Neural crest cell (in vitro differentiated cells): ENCODE measurements around the gene DLG4. TPM values are rescaled to one million over a fixed set of nuclear protein-coding genes. Genes with fewer than 3 reads are reported as not detected.
A peak's percentile ranks its signal among the peaks of the same experiment; 100 is the strongest.

ENCODE experiments used
- DNase-seq: peaks from one replicate; pipeline ENCODE4 v3.0.0; 2021; ENCODE audit warnings: low read depth, mixed read lengths, low spot score
- H3K27ac Mint-ChIP-seq: one replicate; pipeline ENCODE4 v1.8.0; 2021; ENCODE audit warnings: mild to moderate bottlenecking, mixed read lengths; ENCODE audit not compliant: unreplicated experiment
- H3K27me3 Mint-ChIP-seq: 2 replicates; pipeline ENCODE4 v1.8.0; 2021; ENCODE audit warnings: low read depth, mild to moderate bottlenecking, mixed read lengths
- H3K36me3 Mint-ChIP-seq: 2 replicates; pipeline ENCODE4 v1.8.0; 2021; ENCODE audit warnings: low read depth, mild to moderate bottlenecking, mixed read lengths
- H3K4me1 Mint-ChIP-seq: 2 replicates; pipeline ENCODE4 v1.8.0; 2021; ENCODE audit warnings: mixed read lengths
- H3K4me3 Mint-ChIP-seq: one replicate; pipeline ENCODE4 v1.8.0; 2021; ENCODE audit warnings: mild to moderate bottlenecking, mixed read lengths
- H3K9me3 Mint-ChIP-seq: 2 replicates; pipeline ENCODE4 v1.8.0; 2021; ENCODE audit warnings: mixed read lengths
- total RNA-seq: library from RNA; stranded (reverse); gene quantifications from 2 replicates; pipeline ENCODE4 v1.2.1, GENCODE V29; 2021
- TF ChIP-seq, protein P1 (sequence below): fragments of 200-600 bp; sonication (generic); conservative IDR thresholded peaks from 2 replicates; pipeline ENCODE4 v1.5.0; 2021; ENCODE audit warnings: antibody characterized with exemption, mild to moderate bottlenecking

DLG4 gene
- total RNA-seq, 1 donor from 2014 or later, result 51.4 TPM

DNA sequence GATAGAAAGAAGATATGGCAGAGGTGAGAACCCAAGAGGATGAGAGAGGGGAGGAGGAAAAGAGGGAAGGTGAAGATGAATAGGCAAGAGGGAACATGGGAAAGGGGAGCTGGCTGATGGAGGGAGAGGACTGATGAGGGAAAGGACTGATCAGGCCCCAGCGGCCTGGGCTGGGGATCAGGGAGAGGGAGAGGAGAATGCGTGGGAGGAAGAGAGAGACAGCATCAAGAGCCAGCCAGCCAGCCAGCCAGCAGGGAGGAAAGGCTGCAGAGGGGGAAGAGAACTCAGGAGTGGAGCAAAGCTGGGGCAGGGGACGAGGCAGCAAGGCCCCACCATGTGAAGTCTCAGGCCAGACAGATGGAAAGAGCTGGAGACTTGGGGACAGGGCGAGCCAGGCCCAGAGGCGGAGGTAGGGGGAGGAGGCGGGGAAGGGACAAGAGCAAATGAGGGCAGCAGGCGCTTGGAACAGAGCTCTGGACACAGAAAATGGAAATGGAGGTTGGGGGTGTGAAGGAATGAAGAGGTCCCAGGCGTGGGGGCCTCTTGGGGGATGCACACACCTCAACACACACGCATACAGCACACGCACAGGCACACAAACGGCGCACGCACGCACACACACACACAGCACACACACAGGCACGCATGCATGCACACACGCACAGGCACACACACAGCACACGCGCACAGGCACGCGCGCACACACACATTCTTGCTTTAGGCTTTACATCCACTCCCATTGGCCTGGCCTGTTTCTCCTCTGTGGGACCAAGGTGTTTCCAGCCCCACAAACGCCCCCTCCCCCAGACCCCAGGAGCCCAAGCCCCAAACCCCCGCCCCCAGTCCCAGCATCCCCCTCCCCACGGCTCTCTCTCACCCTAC, 12.3 kb downstream of the DLG4 start:
- TF ChIP-seq, protein P1, sequence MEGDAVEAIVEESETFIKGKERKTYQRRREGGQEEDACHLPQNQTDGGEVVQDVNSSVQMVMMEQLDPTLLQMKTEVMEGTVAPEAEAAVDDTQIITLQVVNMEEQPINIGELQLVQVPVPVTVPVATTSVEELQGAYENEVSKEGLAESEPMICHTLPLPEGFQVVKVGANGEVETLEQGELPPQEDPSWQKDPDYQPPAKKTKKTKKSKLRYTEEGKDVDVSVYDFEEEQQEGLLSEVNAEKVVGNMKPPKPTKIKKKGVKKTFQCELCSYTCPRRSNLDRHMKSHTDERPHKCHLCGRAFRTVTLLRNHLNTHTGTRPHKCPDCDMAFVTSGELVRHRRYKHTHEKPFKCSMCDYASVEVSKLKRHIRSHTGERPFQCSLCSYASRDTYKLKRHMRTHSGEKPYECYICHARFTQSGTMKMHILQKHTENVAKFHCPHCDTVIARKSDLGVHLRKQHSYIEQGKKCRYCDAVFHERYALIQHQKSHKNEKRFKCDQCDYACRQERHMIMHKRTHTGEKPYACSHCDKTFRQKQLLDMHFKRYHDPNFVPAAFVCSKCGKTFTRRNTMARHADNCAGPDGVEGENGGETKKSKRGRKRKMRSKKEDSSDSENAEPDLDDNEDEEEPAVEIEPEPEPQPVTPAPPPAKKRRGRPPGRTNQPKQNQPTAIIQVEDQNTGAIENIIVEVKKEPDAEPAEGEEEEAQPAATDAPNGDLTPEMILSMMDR, result no peak
- Mint-ChIP-seq H3K9me3 (no peaks in the 10 kb centered on the region), H3K36me3 (peaks cover 2% of the 10 kb centered on the region), H3K4me1 (peaks cover 58% of the 10 kb centered on the region), H3K27me3 (no peaks in the 10 kb centered on the region), H3K4me3 (peak overlapping the region; percentile 31), H3K27ac (peak overlapping the region; percentile 67)
- DNase-seq, result no peak

DNA sequence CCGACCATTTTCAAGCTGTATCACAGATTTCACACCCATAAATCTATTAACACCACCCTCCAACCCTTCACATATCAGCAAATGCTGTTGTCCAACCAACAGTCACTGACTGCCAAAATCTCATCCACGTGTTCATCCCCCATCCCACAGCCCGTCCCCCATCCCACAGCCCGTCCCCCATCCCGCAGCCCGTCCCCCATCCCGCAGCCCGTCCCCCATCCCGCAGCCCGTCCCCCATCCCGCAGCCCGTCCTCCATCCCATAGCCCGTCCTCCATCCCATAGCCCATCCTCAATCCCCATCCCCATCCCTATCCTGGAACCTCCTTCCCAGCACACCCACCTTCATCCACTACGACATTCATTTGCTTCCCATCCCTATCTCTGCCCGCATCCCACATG, 14.1 kb downstream of the DLG4 start:
- TF ChIP-seq, protein P1, result no peak
- Mint-ChIP-seq H3K4me3 (peak overlapping the region; percentile 90), H3K36me3 (peaks cover 6% of the 10 kb centered on the region), H3K27me3 (no peaks in the 10 kb centered on the region), H3K27ac (peak overlapping the region; percentile 93), H3K4me1 (peaks cover 51% of the 10 kb centered on the region), H3K9me3 (no peaks in the 10 kb centered on the region)
- no peak for DNase-seq

- TF ChIP-seq, protein P1, result no peak
- H3K27me3 Mint-ChIP-seq, result no peaks in the 10 kb centered on the region
- peak; percentile 92 for DNase-seq
- no peaks in the 10 kb centered on the region for H3K9me3 Mint-ChIP-seq
- H3K36me3 Mint-ChIP-seq, result peaks cover 6% of the 10 kb centered on the region
- peak overlapping the region; percentile 90 for H3K4me3 Mint-ChIP-seq
- H3K4me1 Mint-ChIP-seq, result peaks cover 46% of the 10 kb centered on the region
- H3K27ac Mint-ChIP-seq, result peak overlapping the region; percentile 93
These were observed 14.7 kb downstream of the DLG4 start for GRCh38 chr17:7204828-7205461.

DNA sequence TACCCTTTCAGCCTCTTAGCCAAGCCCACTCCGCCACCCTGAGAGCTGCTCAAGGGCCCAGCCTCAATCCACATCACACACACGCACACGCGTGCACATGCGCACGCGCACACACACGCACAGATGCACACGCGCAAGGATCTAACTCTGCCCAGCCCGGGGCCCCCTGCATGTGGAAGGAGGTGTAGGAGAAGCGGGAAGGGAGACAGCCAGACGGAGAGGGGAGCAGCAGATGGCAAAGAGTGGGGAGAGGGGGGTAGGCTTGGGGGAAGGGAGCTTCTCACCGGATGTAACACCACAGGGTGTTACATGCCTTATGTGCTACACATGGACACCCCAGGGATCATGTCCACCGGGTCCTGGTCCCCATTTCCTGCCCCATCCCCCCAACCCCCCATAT, 15.3 kb downstream of the DLG4 start:
- Mint-ChIP-seq H3K9me3 (no peaks in the 10 kb centered on the region), H3K36me3 (peaks cover 6% of the 10 kb centered on the region), H3K27me3 (no peaks in the 10 kb centered on the region), H3K4me3 (peak overlapping the region; percentile 90), H3K4me1 (peaks cover 45% of the 10 kb centered on the region), H3K27ac (peak overlapping the region; percentile 67)
- DNase-seq, result no peak
- TF ChIP-seq, protein P1, result no peak

DNA sequence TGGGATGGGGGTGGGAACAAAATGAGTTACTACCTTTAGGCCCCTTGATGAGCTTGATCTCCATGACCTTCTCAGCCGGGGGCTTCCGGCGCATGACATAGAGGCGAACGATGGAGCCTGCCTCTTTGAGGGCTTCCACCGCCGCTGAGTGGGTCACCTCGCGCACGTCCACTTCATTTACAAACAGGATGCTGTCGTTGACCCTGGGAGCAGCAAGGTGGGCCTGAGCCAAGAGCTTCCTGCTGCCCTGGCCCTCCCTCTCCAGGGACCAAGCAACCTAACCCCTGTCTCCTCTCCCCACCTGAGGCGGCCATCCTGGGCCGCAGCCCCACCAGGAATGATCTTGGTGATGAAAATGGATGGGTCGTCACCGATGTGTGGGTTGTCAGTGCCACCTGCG, 16.2 kb downstream of the DLG4 start:
- Mint-ChIP-seq H3K36me3 (peaks cover 6% of the 10 kb centered on the region), H3K4me1 (peaks cover 41% of the 10 kb centered on the region), H3K27me3 (no peaks in the 10 kb centered on the region), H3K9me3 (no peaks in the 10 kb centered on the region), H3K27ac (no peak overlapping the region), H3K4me3 (no peak overlapping the region)
- TF ChIP-seq, protein P1, result no peak
- no peak for DNase-seq
